ENCODE data around the gene BTBD8.
A peak's percentile ranks its signal among the peaks of the same experiment; 100 is the strongest.
"Not testable (repeated sequence)": the region's sequence is repeated elsewhere in the genome, so short reads cannot be mapped to it uniquely, and the experiment has no call there.

BTBD8 gene

GRCh38 chr1:92080128-92080985 lies at the start of gene BTBD8:
Gene BTBD8, plus strand, starts transcription at chr1:92080345. Its CDS starts 227 bp downstream, at chr1:92080572.
- DNase-seq, result peak; percentile 85

DNA sequence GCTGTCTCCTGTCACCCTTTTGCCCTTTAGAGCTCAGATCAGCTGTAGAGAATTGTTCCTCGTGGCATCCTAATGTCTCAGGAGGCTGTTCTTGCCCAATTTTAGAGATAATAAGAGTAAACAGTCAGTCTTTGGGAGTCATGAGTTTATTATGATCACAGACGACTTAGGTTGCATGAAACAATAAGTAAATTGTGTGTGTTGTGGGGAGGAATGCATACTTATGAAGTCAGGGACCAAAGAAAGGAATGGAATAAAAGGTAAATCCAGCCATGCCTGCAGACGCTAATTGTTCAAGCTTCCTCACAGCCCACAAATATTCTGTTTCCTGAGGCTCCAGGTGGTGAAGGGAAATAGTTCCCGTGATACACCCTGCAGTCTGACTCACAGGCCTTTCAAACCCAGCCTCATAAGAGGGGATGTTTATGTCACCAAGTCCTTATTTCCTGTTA lies 49.5 kb upstream of the BTBD8 start:
- no peak for DNase-seq

- DNase-seq, result no peak
Observed at GRCh38 chr1:92031281-92032110, 48.6 kb upstream of the BTBD8 start.

DNA sequence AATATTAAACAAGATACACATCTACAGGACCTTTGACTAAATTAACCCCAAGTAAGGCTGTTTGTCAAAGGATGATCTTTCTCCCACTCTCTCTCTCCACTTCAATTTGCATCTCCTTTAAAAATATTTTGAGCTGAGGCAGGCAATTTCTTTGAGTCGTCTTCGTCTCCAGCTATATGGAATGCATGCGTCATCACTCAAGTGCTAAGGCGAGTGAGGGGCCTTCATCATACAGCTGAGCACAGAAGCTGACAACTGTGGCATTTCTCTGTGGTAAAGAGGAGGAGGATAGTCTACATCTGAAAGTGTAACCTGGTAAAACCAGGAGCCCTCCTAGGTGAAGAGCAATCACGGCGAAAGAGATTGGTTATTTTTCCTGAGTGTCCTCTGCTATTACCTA lies 42.7 kb upstream of the BTBD8 start:
- no peak for DNase-seq

- DNase-seq, result no peak
Observed at GRCh38 chr1:92038695-92039346, 41.3 kb upstream of the BTBD8 start.

- no peak for DNase-seq
Observed at GRCh38 chr1:92040971-92041370, 39.2 kb upstream of the BTBD8 start.

DNA sequence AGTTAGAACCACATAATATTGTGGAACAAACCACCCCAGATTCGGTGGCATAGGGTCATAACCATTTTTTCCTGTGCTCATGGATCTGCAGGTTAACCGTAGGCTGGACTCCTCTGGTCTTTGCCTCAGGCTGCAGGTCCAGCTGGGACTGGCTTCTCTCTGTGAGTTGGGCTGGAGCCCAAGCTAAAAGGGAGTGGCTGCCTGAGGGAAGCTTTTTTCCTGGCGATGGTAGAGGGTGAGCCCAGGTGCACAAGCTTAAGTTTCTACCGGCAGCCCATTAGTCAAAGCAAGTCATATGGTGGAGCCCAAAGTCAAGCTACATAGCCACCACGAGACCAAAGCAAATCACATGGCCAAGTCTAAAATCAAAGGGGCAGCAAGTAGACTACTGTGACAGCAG lies 36.5 kb upstream of the BTBD8 start:
- no peak for DNase-seq

DNA sequence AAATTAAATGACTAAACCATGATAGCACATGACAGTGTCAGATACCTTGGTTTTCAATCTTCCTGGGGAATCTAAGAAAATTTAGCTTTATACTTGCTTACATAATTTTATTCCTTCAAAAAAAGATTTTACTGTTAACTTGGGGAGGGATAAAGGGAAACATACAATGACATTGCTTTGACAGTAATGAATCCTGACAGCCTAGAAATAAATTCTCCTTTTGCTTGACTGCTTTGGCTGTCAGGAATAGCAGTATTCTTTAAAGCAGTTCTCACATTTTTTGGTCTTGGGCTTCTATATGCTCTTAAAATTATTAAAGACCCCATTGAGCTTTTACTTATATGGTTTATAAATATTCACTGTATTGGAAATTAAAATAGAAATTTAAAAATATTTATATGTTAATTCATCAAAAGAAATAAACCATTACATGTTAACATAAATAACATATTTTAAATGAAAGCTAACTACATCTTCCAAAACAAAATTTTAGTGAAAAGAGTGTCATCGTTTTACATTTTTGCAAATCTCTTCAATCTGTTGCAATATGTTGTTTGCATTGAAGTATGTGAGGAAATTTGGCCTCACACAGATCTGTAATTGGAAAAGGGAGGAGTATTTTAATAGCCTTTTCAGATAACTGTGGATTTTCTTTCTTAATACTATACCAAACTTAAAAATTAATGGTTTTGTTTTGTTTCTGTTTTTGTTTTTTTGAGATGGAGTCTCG lies 34.2 kb upstream of the BTBD8 start:
- DNase-seq, result no peak

- DNase-seq, result no peak
Observed at GRCh38 chr1:92051948-92052347, 28.2 kb upstream of the BTBD8 start.

DNA sequence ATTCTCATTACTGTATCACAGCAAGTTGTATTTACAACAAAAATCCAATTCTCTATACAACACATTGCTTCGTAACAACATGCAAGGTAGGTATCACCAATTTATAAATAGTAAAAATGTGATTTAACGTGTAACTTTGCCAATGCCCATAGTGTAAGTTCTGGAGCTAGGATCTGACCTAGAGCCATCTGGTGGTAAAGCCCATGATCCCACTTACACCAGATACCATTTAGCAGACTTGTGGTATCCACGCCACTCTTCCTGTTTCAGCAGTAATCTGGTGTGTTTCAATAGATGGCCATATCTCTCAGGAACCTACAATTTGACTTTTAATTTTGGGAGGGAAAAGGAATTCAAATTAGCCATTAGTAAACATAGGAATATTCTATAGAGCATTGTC lies 15.1 kb upstream of the BTBD8 start:
- DNase-seq, result no peak

DNA sequence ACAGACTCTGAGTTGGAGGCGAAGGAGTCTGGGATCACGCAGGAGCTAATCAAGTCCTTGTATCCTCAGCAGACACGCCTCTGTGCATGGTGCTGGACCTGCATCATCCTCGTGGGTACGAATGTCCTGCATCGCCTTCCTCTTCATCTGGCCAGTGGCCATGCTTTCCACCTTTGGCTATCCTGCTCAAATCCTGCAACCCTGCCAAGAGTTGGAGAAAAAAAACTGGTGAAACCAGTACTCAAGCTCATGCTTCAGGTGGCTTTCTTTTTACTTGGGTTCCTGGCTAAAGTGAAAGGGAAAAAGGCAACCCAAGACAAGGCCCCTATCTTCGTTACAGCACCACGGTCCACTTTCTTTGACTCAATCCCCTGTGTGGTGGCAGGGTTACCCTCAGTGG lies 13.8 kb upstream of the BTBD8 start:
- no peak for DNase-seq

- DNase-seq, result no peak
Observed at GRCh38 chr1:92070892-92071291, 9.3 kb upstream of the BTBD8 start.

DNA sequence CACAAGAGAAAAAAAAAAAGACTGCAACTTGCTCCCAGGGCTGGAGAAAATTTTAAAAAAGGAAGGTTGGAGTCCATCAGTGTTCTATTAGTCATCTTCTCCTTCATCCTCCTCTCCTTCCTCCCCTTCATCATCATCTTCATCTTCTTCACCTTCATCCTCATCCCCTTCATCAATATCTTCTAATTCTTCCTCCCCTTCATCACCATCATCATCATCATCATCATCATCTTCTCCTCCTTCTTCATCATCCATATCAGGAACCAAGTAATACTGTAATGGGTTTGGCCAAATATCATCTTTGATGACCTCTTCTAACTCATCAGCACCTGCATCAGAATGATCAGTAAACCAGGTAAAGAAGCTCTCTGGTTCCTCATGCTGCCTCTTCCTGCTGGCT lies 5.7 kb upstream of the BTBD8 start:
- DNase-seq, result not testable (repeated sequence)

DNA sequence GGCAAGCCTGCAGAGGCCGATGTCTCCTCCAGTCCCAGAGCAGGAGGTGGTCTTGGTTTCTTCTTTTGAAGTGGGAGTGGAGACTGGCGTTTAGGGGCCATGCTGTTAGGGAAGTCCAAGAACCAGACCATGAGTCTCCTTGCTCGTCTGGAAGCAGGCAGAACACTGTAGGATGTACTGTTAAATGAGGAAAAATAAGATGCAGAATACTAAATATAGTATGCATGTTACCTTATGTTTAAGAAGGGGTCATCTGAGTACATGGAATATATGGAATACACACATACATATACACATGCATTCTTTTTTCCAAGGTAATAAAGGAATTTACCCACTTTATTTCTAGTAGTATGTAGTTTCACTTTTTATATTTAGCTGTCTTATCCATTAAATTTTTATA lies 4.8 kb upstream of the BTBD8 start, which contains the start of gene SETSIP:
TSS of gene SETSIP (minus strand) at position 101 of the 400 bp plus-strand sequence. CDS start at position 101, 0 bp downstream.
- no peak for DNase-seq

DNA sequence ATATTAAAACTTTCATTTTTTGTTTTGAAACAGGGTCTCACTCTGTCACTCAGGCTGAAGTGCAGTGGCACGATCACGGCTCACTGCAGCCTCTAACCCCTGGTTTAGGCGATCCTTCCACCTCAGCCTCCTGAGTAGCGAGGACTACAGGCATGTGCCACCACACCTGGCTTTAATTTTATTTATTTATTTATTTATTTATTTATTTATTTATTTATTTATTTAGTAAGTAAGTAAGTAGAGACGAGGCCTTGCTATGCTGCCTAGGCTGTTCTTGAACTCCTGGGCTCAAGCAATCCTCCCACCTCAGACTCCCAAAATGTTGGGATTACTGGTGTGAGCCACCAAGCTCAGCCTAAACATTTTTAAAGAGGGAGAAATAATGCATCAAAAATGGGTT lies 3.8 kb upstream of the BTBD8 start:
- no peak for DNase-seq

- DNase-seq, result not testable (repeated sequence)
Observed at GRCh38 chr1:92078077-92078476, 2.1 kb upstream of the BTBD8 start.

DNA sequence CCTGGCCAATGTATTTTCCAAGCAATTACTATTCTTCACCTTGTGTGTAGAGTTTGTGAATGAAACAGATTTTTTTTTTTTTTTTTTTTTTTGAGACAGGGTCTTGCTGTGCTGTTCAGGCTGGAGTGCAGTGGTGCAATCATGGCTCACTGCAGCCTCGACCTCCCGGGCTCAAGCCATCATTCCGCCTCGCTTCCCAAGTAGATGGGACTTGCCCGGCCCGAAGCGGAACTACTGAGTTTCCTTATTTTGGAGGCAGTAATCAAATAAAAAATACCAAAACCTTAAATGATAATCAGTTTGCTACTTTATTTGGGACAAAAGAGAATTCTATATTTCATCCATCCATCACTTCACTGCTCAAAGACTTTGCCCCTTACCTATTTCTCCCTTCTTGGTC lies 704 bp upstream of the BTBD8 start:
- DNase-seq, result no peak

GRCh38 chr1:92081031-92081430 lies 886 bp downstream of the BTBD8 start:
- no peak for DNase-seq

GRCh38 chr1:92084651-92085050 lies 4.5 kb downstream of the BTBD8 start:
- no peak for DNase-seq

GRCh38 chr1:92085727-92086126 lies 5.6 kb downstream of the BTBD8 start:
- no peak for DNase-seq

DNA sequence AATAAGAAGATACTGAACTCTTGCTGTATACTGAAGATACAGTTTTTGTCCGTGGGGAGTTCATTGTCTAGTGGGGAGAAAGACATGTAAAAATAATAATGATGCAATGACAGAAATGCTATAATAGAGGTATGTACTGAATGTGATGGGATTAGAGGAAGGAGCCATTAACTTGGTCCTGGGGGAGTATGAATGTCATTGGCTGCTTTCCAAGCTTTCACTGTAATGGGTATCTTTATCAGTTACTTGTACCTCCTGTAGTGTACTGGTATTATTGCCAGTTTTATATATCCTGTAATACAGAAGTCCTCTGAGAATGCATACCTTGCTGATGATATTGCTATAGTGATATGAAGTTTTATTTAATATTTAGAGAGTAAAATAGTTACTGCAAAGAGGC lies 7.4 kb downstream of the BTBD8 start:
- DNase-seq, result no peak

- DNase-seq, result no peak
Observed at GRCh38 chr1:92091625-92092024, 11.5 kb downstream of the BTBD8 start.

DNA sequence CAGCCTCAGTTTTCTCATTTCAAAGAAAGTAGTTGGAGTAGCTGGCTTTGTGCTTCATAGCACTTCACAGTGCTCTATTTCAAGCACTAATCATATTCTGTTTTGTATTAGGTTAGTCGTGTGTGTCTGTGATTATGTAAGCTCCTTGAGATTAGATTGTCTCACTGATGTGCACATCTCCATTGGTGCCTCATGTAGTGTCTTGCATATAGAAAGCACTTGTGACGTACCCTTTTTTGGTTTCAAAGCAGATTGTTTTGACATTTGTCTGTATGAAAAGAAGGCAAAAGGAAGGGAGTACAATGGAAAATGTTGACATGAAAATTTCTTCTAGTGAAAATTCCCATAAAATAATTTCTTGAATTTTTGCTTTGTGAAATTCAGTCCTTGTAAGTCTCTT lies 13.9 kb downstream of the BTBD8 start:
- DNase-seq, result no peak
